ENCODE results near the gene ABTB2. TPM values are rescaled to one million over a fixed set of nuclear protein-coding genes. Genes with fewer than 3 reads are reported as not detected.
"Not testable (repeated sequence)": the region's sequence is repeated elsewhere in the genome, so short reads cannot be mapped to it uniquely, and the experiment has no call there.

The ABTB2 gene
- total RNA-seq, 1 experiment from 2014 or later = 0.53 TPM

DNA sequence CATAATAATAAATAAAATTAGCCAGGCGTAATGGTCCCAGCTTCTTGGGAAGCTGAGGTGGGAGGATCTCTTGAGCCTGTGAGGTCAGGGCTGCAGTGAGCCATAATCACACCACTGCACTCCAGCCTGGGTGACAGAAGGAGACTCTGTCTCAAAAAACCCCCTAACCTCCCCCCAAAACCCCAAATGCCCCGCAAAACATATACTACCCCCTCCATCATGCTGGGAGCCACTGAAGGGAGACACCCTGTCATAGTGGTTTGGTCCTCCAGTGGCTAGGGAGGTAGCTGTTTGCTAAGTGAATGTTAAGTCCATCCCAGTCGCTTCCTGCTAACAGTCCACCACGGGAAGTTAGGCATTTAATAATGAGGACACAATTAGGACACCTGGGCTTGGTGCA, 125.0 kb downstream of the ABTB2 start:
- H3K27ac ChIP-seq = no peak overlapping the region
- no peak overlapping the region for H3K4me3 ChIP-seq
- peaks cover 9% of the 10 kb centered on the region for H3K4me1 ChIP-seq (replicated peaks)
- no peaks in the 10 kb centered on the region for H3K36me3 ChIP-seq
- no peak for DNase-seq (ENCODE audit: low read depth in 1 of 2, low spot score in 2 of 2)
- no peaks in the 10 kb centered on the region for H3K9me3 ChIP-seq (replicated peaks)
- no peaks in the 10 kb centered on the region for H3K27me3 ChIP-seq (replicated peaks)

GRCh38 chr11:34226210-34226609, 131.6 kb downstream of the ABTB2 start:
- no peak overlapping the region for H3K4me3 ChIP-seq
- H3K36me3 ChIP-seq = no peaks in the 10 kb centered on the region
- H3K27ac ChIP-seq = no peak overlapping the region
- no peak for DNase-seq (ENCODE audit: low read depth in 1 of 2, low spot score in 2 of 2)
- no peaks in the 10 kb centered on the region for H3K27me3 ChIP-seq (replicated peaks)
- no peaks in the 10 kb centered on the region for H3K9me3 ChIP-seq (replicated peaks)
- H3K4me1 ChIP-seq (replicated peaks) = peaks cover 28% of the 10 kb centered on the region

DNA sequence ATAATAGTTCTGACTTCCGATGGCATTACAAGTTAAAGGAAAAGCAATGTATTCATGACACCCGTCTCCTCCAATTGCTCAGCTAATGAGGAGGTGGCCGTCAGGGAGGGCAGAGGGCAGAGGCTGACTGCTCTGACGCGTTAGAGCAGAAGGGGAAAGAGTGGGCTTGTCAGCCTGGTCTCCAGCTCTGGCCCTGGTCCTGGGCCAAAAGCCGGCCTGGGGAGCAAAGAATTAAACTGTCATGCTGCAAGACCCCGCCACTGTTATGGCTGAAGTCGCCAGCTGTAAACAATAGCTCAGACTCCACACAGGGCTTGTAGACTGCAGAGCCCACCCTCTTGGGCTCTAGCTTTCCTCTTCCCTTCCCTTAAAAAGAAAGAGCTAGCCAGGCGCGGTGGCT, 132.7 kb downstream of the ABTB2 start:
- Histone ChIP-seq H3K27ac (no peak overlapping the region), H3K4me1 (replicated peaks) (peaks cover 28% of the 10 kb centered on the region), H3K36me3 (no peaks in the 10 kb centered on the region), H3K4me3 (no peak overlapping the region), H3K9me3 (replicated peaks) (no peaks in the 10 kb centered on the region), H3K27me3 (replicated peaks) (no peaks in the 10 kb centered on the region)
- DNase-seq (ENCODE audit: low read depth in 1 of 2, low spot score in 2 of 2) = no peak

DNA sequence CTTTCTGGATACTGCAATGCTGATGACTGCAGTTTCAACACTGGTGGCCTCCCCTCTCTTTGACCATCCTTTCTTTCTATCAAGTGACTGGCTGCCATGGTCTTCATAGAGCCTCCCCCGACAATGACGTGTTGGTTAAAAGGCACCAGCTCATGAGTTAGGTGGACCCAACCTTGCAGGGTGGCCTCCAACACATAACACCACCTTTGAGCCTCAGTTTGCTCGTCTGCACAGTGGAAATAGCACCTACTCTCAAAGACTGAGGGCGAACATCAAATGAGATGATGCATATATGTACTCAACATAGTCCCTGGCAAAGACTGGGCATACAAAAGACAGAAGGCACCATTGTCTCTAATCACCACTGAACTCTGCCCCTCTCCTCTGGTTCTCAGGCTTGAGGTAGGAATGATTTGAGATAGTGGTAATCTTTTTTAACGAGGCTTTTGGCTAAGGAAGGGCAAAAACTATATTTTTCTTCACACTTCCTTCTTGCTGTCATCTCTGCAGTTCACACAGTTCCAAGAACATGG, 133.3 kb downstream of the ABTB2 start:
- no peak overlapping the region for H3K27ac ChIP-seq
- no peaks in the 10 kb centered on the region for H3K9me3 ChIP-seq (replicated peaks)
- peaks cover 28% of the 10 kb centered on the region for H3K4me1 ChIP-seq (replicated peaks)
- no peaks in the 10 kb centered on the region for H3K27me3 ChIP-seq (replicated peaks)
- no peaks in the 10 kb centered on the region for H3K36me3 ChIP-seq
- H3K4me3 ChIP-seq = no peak overlapping the region
- DNase-seq (ENCODE audit: low read depth in 1 of 2, low spot score in 2 of 2) = no peak

DNA sequence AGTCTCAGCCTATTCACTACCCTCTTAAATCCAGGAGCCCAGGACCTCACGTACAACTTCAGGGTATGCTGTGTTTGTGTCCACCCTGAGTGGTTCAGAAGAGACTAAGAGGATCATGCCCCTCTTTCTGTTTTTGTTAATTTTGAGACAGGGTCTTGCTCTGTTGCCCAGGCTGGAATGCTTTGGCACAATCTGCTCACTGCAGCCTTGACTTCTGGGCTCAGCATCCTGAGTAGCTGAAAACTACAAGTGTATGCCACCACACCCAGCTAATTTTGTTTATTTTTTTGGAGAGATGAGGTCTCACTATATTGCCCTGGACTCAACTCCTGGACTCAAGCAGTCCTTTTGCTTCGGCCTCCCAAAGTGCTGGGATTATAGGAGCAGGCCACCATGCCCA, 133.9 kb downstream of the ABTB2 start:
- DNase-seq (ENCODE audit: low read depth in 1 of 2, low spot score in 2 of 2) = no peak
- Histone ChIP-seq H3K27ac (no peak overlapping the region; the same call in 1 of the 2 replicates), H3K4me3 (no peak overlapping the region), H3K36me3 (no peaks in the 10 kb centered on the region), H3K27me3 (replicated peaks) (no peaks in the 10 kb centered on the region), H3K9me3 (replicated peaks) (no peaks in the 10 kb centered on the region), H3K4me1 (replicated peaks) (peaks cover 28% of the 10 kb centered on the region)

GRCh38 chr11:34223021-34223813, 134.6 kb downstream of the ABTB2 start:
- peak; percentile 72 to 78 for DNase-seq (ENCODE audit: low read depth in 1 of 2, low spot score in 2 of 2)
- no peaks in the 10 kb centered on the region for H3K9me3 ChIP-seq (replicated peaks)
- no peak overlapping the region for H3K4me3 ChIP-seq
- peak overlapping the region; percentile 32 for H3K27ac ChIP-seq
- no peaks in the 10 kb centered on the region for H3K27me3 ChIP-seq (replicated peaks)
- peaks cover 28% of the 10 kb centered on the region for H3K4me1 ChIP-seq (replicated peaks)
- H3K36me3 ChIP-seq = no peaks in the 10 kb centered on the region

DNA sequence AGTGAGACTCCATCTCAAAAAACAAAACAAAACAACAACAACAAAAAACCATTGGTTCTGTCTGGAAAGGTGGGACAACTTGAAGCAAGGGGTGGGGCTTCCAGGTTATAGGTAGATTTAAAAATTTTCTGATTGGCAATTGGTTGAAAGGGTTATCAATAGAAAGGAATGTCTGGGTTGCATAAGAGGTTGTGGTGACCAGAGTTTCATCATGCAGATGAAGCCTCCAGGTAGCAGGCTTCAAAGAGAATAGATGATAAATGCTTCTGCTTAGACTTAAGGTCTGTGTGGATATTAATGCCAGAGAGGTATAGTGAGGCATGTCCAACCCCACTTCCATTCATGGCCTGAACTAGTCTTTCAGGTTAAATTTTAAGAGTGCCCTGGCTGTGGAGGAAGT, 135.8 kb downstream of the ABTB2 start:
- Histone ChIP-seq H3K36me3 (no peaks in the 10 kb centered on the region), H3K4me3 (no peak overlapping the region), H3K27me3 (replicated peaks) (no peaks in the 10 kb centered on the region), H3K9me3 (replicated peaks) (no peaks in the 10 kb centered on the region), H3K27ac (no peak overlapping the region), H3K4me1 (replicated peaks) (peaks cover 28% of the 10 kb centered on the region)
- DNase-seq (ENCODE audit: low read depth in 1 of 2, low spot score in 2 of 2) = no peak

DNA sequence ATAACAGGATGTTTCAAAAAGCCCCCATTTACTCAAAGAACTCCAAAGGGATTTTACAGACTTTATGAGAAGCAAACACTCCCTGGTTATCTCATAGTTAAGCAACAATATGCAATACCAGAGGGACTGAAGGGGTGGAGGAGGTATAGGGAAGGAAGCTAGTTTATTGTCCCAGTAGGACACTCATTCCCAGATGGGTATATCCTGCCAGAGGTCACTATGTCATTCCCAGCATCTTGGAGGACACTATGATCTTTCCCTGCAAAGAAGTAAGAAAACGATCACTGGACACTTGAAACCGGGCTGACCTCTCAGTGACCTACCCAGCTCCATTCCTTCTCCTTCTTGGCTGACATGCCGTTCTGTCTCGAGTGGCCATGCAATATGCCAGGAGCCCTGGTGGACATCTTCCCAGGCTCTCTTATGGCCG, 137.9 kb downstream of the ABTB2 start:
- Histone ChIP-seq H3K36me3 (no peaks in the 10 kb centered on the region), H3K27me3 (replicated peaks) (no peaks in the 10 kb centered on the region), H3K9me3 (replicated peaks) (no peaks in the 10 kb centered on the region), H3K4me1 (replicated peaks) (peaks cover 33% of the 10 kb centered on the region), H3K27ac (no peak overlapping the region), H3K4me3 (no peak overlapping the region)
- DNase-seq (ENCODE audit: low read depth in 1 of 2, low spot score in 2 of 2) = no peak

DNA sequence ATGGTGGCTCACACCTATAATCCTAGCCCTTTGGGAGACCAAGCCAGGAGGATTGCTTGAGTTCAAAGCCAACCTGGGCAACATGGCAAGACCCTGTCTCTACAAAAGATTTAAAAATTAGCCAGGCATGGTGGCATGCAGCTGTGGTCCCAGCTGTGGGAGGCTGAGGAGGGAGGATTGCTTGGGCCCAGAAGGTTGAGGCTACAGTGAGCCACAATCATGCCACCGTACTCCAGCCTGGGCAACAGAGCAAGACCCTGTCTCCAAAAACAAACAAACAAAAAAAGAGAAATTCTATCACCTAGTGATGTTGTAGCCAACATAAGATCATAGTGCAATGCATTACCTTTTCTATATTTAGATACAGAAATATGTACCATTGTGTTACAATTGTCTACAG, 138.5 kb downstream of the ABTB2 start:
- no peak overlapping the region for H3K27ac ChIP-seq
- H3K4me3 ChIP-seq = no peak overlapping the region
- H3K36me3 ChIP-seq = no peaks in the 10 kb centered on the region
- no peaks in the 10 kb centered on the region for H3K27me3 ChIP-seq (replicated peaks)
- no peaks in the 10 kb centered on the region for H3K9me3 ChIP-seq (replicated peaks)
- no peak for DNase-seq (ENCODE audit: low read depth in 1 of 2, low spot score in 2 of 2)
- H3K4me1 ChIP-seq (replicated peaks) = peaks cover 32% of the 10 kb centered on the region

- DNase-seq (ENCODE audit: low read depth in 1 of 2, low spot score in 2 of 2); H3K36me3 ChIP-seq: not testable (repeated sequence)
- H3K4me1 ChIP-seq (replicated peaks) = peaks cover 31% of the 10 kb centered on the region
These were observed 139.1 kb downstream of the ABTB2 start for GRCh38 chr11:34218756-34219155.

GRCh38 chr11:34218067-34218466, 139.7 kb downstream of the ABTB2 start:
- no peak overlapping the region for H3K4me3 ChIP-seq
- H3K27me3 ChIP-seq (replicated peaks) = no peaks in the 10 kb centered on the region
- no peaks in the 10 kb centered on the region for H3K36me3 ChIP-seq
- H3K27ac ChIP-seq = no peak overlapping the region
- H3K9me3 ChIP-seq (replicated peaks) = no peaks in the 10 kb centered on the region
- no peak for DNase-seq (ENCODE audit: low read depth in 1 of 2, low spot score in 2 of 2)
- H3K4me1 ChIP-seq (replicated peaks) = peaks cover 31% of the 10 kb centered on the region

More at GRCh38 chr11:34218756-34219155, 139.1 kb downstream of the ABTB2 start:
- H3K4me3 ChIP-seq; H3K9me3 ChIP-seq (replicated peaks); H3K27me3 ChIP-seq (replicated peaks); H3K27ac ChIP-seq: not testable (repeated sequence)

- no peaks in the 10 kb centered on the region for H3K36me3 ChIP-seq
- no peak overlapping the region for H3K4me3 ChIP-seq
- no peak for DNase-seq (ENCODE audit: low read depth in 1 of 2, low spot score in 2 of 2)
- no peaks in the 10 kb centered on the region for H3K27me3 ChIP-seq (replicated peaks)
- no peaks in the 10 kb centered on the region for H3K9me3 ChIP-seq (replicated peaks)
- H3K27ac ChIP-seq = no peak overlapping the region
- H3K4me1 ChIP-seq (replicated peaks) = peaks cover 20% of the 10 kb centered on the region
These were observed 141.1 kb downstream of the ABTB2 start for GRCh38 chr11:34216706-34217105.

DNA sequence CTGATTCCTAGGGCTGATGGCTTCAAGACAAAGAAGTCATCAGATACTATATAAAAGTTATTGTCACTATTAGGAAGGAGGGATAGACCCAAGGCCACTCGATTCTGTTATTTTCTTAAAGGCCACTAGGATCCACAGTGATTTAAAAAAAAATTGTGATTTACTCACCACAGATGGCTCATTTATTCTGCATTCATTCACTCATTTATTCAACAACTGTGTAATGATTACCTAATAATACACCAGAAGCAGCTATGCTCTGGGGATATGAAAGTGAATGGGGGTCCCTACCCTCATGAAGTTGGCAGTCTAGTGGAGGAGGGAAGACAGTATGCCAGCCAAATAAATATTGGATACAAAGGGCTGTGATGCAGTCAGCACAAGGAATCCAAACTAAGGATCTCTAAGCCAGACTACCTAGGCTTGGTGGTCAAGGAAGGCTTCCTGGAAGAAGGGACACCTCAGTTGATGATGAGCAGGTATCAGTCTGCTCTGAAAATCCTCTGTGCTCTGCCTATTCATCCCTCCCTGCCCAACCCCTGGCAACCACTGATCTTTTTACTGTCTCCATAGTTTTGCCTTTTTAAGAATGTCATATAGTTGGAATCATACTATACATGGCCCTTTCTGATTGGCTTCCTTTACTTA, 141.9 kb downstream of the ABTB2 start:
- Histone ChIP-seq H3K4me1 (replicated peaks) (peaks cover 20% of the 10 kb centered on the region), H3K27ac (no peak overlapping the region), H3K36me3 (no peaks in the 10 kb centered on the region), H3K4me3 (no peak overlapping the region), H3K27me3 (replicated peaks) (no peaks in the 10 kb centered on the region), H3K9me3 (replicated peaks) (no peaks in the 10 kb centered on the region)
- no peak for DNase-seq (ENCODE audit: low read depth in 1 of 2, low spot score in 2 of 2)

All from SJSA1 (cell line).